PFSK-1 (cell line): Measurements from ENCODE around the gene BEST2.

Experiments used
- POLR2AphosphoS5 ChIP-seq: IDR thresholded peaks from 2 replicates; pipeline ENCODE4 v1.6.1; 2012; ENCODE audit warnings: low read depth, mild to moderate bottlenecking, control low read depth, low read length, moderate library complexity
- SIN3A ChIP-seq: IDR thresholded peaks from 2 replicates; pipeline ENCODE4 v1.6.1; 2012; ENCODE audit warnings: mild to moderate bottlenecking, low read length, moderate library complexity, borderline replicate concordance; ENCODE audit not compliant: insufficient read depth
- TAF1 ChIP-seq: IDR thresholded peaks from 2 replicates; pipeline ENCODE4 v1.6.1; 2012; ENCODE audit warnings: low read length, control low read depth, borderline replicate concordance; ENCODE audit not compliant: insufficient read depth
- TF ChIP-seq, protein P1 (sequence below), 2 experiments: IDR thresholded peaks; 2 replicates each; pipeline versions ENCODE4 v1.6.1 to v1.8.0; 2011 to 2012; ENCODE audit warnings: low read depth in 2 of 2, low read length in 2 of 2, control low read depth in 1 of 2, inconsistent platforms in 1 of 2, mild to moderate bottlenecking in 1 of 2, moderate library complexity in 1 of 2; ENCODE audit not compliant: insufficient read depth in 1 of 2

DNA sequence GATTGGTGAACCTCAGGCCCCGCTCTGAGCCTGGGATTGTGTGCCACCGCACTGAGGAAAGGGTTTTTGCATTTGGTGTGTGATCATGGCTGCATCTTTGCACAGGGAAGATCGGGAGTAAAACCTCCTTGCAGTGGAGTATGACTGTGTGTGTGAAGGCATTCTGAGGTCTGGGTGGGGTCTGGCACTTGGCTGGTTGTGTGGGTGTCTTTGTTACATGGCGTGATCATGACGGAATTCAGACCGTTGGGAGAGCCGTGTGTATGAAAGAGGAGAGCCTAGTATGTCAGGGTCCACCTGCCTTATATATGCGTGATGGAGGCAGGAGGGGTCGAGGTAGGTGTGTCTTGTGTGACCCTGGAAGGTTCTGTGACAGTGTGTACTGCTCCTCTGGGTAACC lies 740 bp upstream of the BEST2 start:
- TF ChIP-seq, protein P1, sequence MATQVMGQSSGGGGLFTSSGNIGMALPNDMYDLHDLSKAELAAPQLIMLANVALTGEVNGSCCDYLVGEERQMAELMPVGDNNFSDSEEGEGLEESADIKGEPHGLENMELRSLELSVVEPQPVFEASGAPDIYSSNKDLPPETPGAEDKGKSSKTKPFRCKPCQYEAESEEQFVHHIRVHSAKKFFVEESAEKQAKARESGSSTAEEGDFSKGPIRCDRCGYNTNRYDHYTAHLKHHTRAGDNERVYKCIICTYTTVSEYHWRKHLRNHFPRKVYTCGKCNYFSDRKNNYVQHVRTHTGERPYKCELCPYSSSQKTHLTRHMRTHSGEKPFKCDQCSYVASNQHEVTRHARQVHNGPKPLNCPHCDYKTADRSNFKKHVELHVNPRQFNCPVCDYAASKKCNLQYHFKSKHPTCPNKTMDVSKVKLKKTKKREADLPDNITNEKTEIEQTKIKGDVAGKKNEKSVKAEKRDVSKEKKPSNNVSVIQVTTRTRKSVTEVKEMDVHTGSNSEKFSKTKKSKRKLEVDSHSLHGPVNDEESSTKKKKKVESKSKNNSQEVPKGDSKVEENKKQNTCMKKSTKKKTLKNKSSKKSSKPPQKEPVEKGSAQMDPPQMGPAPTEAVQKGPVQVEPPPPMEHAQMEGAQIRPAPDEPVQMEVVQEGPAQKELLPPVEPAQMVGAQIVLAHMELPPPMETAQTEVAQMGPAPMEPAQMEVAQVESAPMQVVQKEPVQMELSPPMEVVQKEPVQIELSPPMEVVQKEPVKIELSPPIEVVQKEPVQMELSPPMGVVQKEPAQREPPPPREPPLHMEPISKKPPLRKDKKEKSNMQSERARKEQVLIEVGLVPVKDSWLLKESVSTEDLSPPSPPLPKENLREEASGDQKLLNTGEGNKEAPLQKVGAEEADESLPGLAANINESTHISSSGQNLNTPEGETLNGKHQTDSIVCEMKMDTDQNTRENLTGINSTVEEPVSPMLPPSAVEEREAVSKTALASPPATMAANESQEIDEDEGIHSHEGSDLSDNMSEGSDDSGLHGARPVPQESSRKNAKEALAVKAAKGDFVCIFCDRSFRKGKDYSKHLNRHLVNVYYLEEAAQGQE (IDR thresholded peaks at IDR 0.05; ENCODE audit: insufficient read depth in 1 of 2, low read depth in 2 of 2, low read length in 2 of 2): no peak
- TF ChIP-seq POLR2AphosphoS5: no peak
- TF ChIP-seq TAF1: no peak
- TF ChIP-seq SIN3A: no peak
